HG02970 (cell line): Measurements from ENCODE around the gene DDA1.
"Not testable (repeated sequence)": the region's sequence is repeated elsewhere in the genome, so short reads cannot be mapped to it uniquely, and the experiment has no call there.

Source experiments
- ATAC-seq: cut with Tn5 transposase; IDR thresholded peaks from one replicate; pipeline ENCODE4 v1.9.1; 2021; ENCODE audit warnings: mild to moderate bottlenecking, moderate library complexity, moderate number of reproducible peaks; ENCODE audit not compliant: unreplicated experiment, low FRiP score

Gene DDA1

DNA sequence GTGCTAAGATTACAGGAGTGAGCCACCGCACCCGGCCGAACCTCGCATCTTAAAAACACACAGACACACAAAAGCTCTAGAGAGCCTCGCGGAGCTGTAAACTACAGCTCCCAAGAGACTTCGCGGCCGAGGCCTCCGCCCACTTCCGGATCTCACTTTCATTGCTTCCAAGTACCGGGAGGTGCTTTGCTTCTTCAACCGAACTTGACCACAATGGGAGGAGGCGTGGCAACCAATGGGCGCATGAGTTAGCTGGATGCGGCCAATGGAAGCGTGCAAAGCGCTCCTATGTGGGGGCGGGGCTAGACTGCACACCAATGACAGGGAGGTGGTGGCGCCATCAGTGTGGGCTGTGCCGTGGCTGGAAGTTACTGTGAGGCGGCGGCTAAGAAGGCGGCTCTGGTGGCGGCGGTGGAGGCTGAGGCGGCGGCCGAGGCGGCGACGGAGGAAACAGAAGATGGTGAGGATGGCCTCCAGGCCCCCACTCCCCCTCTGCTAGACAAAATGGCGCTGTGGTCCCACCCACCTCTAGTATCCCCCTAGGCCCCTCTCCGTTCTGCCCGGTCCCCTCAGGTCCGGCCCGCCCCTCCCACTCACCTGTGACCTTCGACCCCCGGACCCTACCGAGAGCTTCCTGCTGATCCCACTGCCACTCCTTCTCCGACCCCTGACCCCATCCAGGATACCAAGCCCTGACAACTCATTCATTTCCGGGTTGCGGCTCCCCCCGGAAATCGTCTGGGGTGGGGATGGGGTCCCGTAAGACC, at the start of gene DDA1:
Gene DDA1, plus strand, starts transcription at position 366 of the 767 bp plus-strand sequence. Its CDS starts 92 bp downstream, at position 458.
- peak; percentile 55 for ATAC-seq

DNA sequence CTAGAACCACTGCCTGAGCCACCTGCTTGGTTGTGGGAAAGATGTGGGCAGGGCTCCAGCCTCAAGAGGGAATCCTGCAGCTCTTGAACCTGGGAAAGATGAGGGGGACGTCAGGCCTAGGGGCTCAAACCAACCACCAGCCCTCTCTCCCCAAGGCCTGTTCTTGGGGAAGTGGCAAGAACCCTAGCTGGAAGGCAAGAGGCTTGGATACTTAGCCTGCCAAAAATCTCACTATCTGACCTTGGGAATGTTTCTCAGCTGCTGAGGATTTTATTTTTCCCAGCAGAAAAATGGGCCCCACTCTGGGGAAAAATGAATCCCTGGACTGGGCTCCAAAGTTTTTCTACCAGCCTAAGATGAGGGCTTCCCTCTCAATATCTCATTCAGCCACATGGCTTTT, 49.4 kb upstream of the DDA1 start:
- no peak for ATAC-seq

DNA sequence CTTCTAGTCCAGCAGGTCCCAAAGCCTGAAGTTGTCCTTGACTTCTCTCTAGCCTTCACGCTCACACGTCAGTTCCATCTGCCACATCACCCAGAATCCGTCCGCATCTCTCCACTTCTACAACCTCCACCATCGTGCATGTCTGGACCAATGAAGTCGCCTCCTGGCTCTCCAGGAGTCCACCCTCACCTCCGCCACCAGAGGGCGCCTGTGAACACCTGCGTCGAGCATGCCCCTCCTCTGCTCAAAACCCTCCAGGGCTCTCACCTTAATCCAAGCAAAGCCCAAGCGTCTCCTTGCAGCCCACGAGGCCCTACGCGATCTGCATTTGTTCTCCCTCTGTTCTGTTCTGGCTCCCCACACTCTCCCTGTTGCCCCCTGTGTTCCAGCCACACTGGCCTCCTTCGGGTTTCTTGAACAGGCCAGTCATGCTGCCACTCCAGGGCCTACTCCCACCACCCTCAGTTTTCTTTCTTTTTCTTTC, 48.5 kb upstream of the DDA1 start:
- no peak for ATAC-seq

DNA sequence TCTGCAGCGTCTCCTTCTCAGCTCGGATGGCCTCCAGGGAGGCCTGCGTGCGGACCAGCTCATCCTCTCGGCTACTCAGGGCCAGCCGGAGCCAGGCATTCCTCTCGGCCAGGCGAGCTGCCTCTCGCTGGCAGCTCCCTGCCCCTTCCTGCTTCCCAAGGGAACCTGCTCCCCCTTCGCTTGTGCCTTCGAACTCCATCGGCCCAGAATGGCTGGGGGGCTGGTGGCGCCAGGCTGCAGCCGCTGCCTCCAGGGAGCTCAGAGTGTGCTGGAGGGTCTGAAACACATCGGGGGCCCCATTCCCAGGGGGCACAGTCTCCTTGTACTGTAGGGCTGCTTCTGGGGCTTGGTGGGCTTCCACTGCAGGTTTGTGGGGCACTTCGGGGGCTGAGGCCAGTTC, 46.8 kb upstream of the DDA1 start:
- no peak for ATAC-seq

DNA sequence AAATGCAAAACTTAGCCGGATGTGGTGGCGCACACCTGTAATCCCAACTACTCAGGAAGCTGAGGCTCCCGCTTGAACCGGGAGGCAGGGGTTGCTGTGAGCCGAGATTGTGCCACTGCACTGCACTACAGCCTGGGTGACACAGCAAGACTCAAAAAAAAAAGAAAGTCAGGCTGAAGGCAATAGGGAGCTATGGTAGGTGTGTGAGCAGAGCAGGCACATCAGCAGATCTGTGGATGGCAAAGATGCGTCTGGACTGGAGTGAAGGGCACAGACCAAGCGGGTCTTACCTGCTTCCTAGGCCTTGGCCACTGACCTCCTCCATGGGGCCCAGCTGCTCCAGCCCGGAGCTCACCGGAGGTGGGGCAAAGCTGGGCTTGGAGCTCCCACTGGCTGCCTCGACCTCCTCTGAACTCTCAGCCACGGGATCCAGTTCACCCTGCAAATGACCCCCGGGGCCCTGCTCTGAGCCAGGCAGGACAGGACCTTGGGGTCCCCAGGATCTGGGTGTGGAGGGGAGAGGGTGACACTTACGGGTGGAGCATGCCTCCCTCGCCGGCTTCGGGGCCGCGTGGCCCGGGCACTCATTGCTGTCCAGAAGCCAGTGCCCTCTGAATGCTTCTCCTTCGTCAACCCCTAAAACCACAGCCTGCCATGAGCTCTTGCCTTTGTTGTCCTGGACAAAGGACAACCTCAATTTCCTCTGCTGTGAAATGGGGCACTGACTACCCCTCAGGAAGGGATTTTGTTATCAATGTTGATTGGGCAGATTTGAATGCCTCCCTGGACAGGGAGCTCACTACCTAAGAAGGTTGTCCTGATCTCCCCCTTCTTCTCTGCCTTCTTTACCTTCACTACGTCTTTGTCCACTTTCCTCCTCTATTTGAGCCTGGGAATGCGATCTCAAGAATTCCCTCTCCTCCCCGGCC, 45.4 kb upstream of the DDA1 start:
- ATAC-seq: no peak

DNA sequence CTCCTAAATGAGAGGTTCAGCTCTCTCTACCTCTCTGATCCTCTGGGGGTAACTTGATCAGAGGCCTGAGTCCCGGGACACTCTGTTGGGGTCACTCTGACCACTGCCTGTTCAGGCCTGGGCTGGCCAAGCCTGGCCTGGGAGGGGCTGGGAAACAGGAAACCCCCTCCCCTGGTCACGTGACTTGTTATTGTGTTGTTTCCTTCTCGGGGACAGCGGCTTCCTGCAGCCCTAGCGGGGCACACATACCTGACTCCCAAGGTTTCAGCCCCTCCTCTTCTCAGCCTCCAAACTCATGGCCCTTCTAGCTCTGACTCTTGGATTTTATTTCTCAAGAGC, 44.8 kb upstream of the DDA1 start, which contains the start of gene USHBP1:
Gene USHBP1, minus strand, starts transcription at position 105 of the 339 bp plus-strand sequence. CDS start 446 bp downstream, outside the sequence.
- no peak for ATAC-seq

DNA sequence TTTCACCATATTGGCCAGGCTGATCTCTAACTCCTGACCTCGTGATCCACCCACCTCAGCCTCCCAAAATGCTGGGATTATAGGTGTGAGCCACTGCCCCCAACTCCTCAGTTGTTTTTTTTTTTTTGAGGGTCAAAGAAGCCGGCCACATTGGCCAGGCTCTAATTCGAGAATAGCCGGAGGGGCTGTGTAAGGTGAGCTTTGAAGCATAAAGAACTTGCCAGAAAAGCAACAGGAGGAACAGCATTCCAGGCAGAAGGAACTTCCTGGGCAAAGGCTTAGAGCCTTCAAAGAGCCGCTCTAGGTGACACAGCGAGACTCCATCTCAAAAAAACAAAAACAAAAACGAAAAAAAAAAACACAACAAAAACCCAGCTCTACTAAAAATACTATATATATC, 43.3 kb upstream of the DDA1 start:
- no peak for ATAC-seq

DNA sequence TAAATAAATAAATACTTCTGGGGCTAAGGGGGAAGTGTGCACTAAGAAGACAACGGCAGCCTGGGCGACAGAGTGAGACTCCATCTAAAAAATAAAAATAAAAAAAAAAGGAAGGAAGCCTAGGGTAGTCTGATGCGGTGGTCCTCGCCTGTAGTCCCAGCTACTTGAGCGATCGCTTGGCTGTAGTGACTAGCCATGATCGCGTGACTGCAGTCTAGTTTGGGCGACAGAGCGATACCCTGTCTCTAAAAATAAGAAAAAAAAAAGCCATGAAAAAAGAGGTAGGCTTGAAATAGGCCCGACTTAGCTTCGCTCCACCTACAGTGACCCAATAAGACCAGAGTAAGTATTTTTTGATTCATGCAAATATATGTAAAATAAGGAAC, 42.8 kb upstream of the DDA1 start:
- no peak for ATAC-seq

DNA sequence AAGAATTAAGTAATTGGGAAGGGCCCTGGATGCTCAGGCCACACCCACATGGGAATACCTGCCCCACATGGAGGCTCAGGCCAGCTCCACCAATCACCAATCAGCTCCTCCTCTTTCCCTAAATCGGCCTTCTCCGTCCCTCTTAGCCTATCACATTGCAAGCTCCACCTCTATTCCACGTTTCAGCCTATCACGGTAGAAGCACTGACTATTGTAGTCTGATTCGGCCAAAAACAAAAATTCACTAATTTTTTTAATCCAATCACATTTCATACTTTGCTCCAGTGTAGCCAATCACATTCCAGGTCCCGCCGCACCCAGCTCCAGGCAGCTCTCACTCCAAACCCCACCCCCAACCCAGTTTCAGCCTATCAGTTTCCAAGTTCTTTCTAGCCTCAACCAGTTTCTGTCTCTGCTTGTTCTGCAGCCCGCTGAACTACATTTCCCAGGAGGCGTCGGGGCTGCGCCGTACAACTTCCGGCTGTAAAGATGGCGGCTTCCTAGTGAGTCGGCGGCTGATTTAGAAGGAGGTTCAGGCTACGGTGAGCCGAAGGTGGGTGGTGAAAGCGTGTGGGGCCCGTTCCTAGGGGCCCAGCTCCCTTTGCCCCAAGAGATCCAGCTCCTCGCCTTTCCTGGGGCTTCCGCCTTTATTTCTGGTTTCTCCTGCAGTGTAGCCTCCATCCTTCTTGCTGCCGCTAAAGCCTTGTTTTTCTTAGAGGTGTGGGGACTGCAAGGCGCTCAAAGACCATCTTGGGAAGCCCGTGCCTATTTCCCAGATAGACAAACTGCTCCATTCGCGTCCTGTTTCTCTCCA, 42.2 kb upstream of the DDA1 start, which contains the start of gene BABAM1:
Gene BABAM1, plus strand, starts transcription at position 469 of the 814 bp plus-strand sequence. CDS start 1,364 bp downstream, outside the sequence.
- ATAC-seq: peak; percentile 91

DNA sequence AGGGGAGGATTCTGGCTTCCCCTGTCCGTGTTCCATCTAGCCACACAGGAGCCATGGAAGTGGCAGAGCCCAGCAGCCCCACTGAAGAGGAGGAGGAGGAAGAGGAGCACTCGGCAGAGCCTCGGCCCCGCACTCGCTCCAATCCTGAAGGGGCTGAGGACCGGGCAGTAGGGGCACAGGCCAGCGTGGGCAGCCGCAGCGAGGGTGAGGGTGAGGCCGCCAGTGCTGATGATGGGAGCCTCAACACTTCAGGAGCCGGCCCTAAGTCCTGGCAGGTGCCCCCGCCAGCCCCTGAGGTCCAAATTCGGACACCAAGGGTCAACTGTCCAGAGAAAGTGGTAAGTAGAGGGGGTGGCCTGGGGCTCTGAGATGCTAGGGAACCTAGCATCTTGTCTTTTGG, 40.6 kb upstream of the DDA1 start:
- no peak for ATAC-seq

DNA sequence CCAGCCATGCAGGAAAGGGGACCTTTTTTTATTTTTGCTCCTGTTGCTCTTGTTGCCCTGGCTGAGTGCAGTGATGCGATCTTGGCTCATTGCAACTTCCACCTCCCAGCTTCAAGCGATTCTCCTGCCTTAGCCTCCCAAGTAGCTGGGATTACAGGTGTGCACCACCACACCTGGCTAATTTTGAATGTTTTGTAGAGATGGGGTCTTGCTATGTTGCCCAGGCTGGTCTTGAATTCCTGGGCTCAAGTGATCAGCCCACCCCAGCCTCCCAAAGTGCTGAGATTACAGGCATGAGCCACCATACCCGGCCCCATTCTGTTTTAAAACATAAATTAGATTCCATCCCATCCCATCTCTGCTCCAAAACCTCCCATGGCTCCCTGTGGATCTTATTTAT, 34.5 kb upstream of the DDA1 start:
- not testable (repeated sequence) for ATAC-seq

DNA sequence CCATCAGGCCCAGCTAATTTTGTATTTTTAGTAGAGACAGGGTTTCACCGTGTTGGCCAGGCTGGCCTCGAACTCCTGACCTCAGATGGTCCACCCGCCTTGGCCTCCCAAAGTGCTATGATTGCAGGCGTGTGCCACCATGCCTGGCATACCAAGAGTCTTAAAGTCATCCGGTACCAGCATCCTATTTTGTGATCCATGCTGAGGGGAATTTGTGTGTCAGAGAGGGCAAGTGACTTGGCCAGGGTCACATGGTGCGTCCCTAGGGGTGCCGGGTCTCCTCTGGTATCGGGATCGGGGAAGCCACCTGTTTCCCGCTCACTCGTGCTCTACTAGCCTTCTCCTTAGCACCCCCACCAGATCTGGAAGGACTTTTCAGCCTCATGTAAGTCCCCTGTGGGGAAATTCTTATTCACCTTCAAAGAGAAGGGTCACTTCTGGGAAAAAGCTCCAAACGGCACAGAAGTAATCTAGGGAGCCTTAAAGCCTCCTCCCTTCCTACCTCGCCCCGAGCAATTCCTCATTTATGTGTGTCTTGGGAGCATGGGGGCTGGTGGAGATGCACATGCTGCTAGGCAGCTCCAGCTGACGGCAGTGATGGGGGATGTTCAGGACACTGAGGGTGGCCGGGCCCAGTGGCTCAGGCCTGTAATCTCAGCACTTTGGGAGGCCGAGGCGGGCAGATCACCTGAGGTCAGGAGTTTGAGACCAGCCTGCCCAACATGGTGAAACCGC, 33.8 kb upstream of the DDA1 start:
- no peak for ATAC-seq

DNA sequence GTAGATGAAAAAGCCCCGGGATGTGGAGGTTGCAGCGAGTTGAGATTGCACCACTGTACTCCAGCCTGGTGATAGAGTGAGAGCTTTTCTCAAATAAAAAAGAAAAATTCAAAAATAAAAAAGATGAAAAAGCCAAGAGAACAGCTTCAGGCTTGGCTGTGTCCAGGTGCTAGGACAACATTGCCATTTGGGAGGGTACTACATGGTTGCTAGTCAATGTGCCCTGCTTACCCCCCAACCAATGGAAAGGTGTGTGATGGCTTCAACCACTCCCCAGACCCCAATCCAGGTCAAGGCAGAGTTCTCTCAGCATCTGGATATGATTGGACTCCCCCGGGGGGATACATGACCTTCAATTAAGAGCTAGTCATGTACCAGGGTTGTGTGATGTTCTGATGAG, 29.9 kb upstream of the DDA1 start:
- no peak for ATAC-seq

DNA sequence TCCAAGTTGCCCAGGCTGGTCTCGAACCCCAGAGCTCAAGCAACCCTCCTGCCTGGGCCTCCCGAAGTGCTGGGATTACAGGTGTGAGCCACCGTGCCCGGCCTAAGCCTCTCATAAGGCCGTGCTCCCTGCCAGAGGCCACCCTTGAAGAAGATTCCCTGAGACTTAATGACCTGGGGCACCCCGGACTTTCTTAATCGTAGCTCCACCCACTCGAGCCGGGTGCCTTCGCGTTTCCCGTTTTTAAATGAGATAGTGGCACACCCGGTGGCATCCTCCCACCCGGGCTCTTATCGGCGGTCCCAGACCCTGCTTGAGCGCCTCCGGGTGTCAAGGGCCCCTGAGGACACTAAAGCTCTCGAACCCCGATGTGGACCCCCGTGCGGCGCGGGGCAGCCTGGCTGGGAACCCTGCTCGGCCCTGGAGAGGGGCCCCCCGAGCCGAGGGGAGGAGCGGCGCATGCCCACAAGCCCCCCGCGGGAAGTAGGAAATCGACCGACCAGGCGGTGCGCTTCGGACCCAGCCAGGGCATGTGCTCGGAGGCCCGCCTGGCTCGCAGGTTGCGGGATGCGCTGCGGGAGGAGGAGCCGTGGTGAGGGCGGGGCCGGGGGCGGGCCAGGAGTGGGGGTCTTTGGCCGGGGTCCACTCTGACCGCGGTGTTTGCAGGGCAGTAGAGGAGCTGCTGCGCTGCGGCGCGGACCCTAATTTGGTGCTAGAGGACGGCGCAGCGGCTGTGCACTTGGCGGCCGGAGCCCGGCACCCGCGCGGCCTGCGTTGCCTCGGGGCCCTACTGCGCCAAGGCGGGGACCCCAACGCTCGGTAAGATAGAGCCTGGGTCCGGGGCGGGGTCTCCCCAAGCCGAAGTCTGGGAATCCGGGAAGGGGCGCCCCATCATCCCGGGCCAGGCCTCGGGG, 27.7 kb upstream of the DDA1 start, which contains the start of gene ANKLE1:
Gene ANKLE1, plus strand, starts transcription at position 511 of the 914 bp plus-strand sequence. Its CDS starts 20 bp downstream, at position 531.
- ATAC-seq: no peak

DNA sequence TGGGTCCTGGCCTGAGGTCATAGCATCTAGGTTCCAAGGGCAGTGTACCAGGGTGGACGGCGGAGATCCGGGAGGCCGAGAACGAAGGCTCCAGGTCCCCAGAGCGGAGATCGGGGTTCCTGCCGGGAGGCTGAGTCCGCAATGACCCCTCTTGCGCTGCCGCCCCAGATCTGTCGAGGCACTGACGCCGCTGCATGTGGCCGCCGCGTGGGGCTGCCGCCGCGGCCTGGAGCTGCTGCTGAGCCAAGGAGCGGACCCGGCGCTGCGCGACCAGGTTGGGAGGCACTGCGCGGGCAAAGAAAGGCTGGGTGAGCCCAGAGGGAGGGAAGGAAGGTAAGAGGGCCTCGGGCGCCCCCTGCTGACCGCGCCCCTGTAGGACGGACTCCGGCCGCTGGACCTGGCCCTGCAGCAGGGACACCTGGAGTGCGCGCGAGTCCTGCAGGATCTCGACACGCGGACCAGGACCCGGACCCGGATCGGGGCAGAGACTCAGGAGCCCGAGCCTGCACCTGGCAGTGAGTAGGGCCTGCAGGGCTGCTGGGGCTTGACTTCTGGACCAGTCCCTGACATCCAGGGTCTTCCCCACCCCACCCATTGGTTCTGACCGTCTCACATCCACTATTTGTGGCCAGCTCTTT, 26.8 kb upstream of the DDA1 start:
- ATAC-seq: peak; percentile 59

DNA sequence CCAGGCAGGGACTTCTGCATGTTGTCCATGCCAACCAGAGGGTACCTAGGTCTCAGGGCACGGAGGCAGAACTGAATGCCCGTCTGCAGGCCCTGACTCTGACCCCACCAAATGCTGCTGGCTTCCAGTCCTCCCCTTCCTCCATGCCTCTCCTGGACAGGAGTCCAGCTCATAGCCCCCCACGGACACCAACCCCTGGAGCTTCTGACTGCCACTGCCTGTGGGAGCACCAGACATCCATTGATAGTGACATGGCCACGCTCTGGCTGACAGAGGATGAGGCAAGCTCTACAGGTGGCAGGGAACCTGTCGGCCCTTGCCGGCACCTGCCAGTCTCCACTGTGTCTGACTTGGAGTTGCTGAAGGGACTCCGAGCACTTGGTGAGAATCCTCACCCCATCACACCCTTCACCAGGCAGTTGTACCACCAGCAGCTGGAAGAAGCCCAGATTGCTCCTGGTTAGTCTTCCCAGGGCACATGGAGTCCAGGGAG, 25.8 kb upstream of the DDA1 start:
- no peak for ATAC-seq

DNA sequence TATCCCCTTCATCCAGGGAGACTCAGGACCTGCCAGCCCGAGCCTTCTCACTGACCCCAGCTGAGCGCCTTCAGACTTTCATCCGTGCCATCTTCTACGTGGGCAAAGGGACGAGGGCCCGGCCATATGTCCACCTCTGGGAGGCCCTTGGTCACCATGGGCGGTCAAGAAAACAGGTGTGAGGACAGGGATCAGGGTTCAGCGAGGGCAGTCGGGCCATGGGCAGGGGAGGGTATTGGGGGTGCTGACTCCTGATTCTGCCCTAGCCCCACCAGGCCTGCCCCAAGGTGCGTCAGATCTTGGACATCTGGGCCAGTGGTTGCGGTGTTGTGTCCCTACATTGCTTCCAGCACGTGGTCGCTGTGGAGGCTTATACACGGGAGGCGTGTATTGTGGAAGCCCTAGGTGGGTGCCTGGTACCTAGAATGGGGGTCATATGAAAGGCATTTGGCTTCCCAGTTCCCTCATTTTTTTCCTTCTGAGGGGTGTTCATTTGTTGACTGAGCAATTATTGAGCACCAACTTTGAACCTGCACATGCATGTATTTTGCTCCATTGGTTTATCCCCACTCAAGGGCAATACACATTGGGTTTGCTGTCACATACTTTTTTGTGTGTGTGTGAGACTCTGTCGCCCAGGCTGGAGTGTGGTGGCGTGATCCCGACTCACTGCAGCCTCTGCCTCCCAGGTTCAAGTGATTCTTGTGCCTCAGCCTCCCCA, 23.8 kb upstream of the DDA1 start:
- ATAC-seq: no peak
